Smooth muscle cell (in vitro differentiated cells): ENCODE results near the gene NOX3. TPM values are rescaled to one million over a fixed set of nuclear protein-coding genes. Genes with fewer than 3 reads are reported as not detected.

Source experiments
- DNase-seq: peaks from one replicate; lab custom pipeline; 2025; ENCODE audit not compliant: unreplicated experiment; lab: John Stamatoyannopoulos, UW
- H2AFZ ChIP-seq: fragments of 200-600 bp; sonication (generic); 2 replicates; pipeline ENCODE4 v1.6.0; 2016; ENCODE audit warnings: antibody characterized with exemption, low read depth, mild to moderate bottlenecking
- H3F3A ChIP-seq: fragments of 200-600 bp; sonication (generic); 2 replicates; pipeline ENCODE4 v1.6.0; 2017; ENCODE audit warnings: antibody characterized with exemption, low read depth
- H3K27ac ChIP-seq: fragments of 200-600 bp; sonication (generic); 2 replicates; pipeline ENCODE4 v1.5.1; 2016; ENCODE audit warnings: low read depth, mild to moderate bottlenecking
- H3K27me3 ChIP-seq: fragments of 200-600 bp; sonication (generic); 2 replicates; pipeline ENCODE4 v1.6.1; 2016; ENCODE audit warnings: low read depth, mild to moderate bottlenecking
- H3K36me3 ChIP-seq: fragments of 200-600 bp; sonication (generic); 2 replicates; pipeline ENCODE4 v1.5.1; 2016; ENCODE audit warnings: low read depth
- H3K4me1 ChIP-seq: fragments of 200-600 bp; sonication (generic); 2 replicates; pipeline ENCODE4 v1.5.1; 2016; ENCODE audit warnings: low read depth
- H3K4me2 ChIP-seq: fragments of 200-600 bp; sonication (generic); 2 replicates; pipeline ENCODE4 v1.6.0; 2016; ENCODE audit warnings: mild to moderate bottlenecking
- H3K4me3 ChIP-seq: fragments of 200-600 bp; sonication (generic); 2 replicates; pipeline ENCODE4 v1.5.1; 2016; ENCODE audit warnings: mild to moderate bottlenecking
- H3K79me2 ChIP-seq: fragments of 200-600 bp; sonication (generic); 2 replicates; pipeline ENCODE4 v1.6.0; 2016; ENCODE audit warnings: low read depth, mild to moderate bottlenecking
- H3K9ac ChIP-seq: fragments of 200-600 bp; sonication (generic); 2 replicates; pipeline ENCODE4 v1.6.0; 2016; ENCODE audit warnings: low read depth
- H3K9me3 ChIP-seq: fragments of 200-600 bp; sonication (generic); replicated peaks from 2 replicates; pipeline ENCODE4 v1.5.1; 2016; ENCODE audit warnings: low read depth
- H4K20me1 ChIP-seq: fragments of 200-600 bp; sonication (generic); 2 replicates; pipeline ENCODE4 v1.6.0; 2016; ENCODE audit warnings: low read depth
- CTCF ChIP-seq: fragments of 200-600 bp; sonication (generic); IDR thresholded peaks from 2 replicates; pipeline ENCODE4 v1.5.1; 2017; ENCODE audit warnings: borderline replicate concordance, mild to moderate bottlenecking, antibody characterized with exemption; ENCODE audit not compliant: insufficient read depth, poor library complexity, severe bottlenecking
- WGBS: methylation state at CpG from one replicate; pipeline ENCODE4 v1.1.7; 2016; ENCODE audit warnings: low lambda C conversion rate; 5-methylcytosine and 5-hydroxymethylcytosine counted together
- polyA plus RNA-seq: library from polyadenylated mRNA; unstranded; fragments of >200 nt; fragmentation: Nextera tagmentation; extraction: Ambion mirVana; gene quantifications from 2 replicates; pipeline ENCODE4 v1.2.1, GENCODE V29; 2016
- total RNA-seq: library from RNA; depleted of rRNA; stranded (reverse); fragments of >200 nt; gene quantifications from 2 replicates; pipeline ENCODE4 v1.2.3, GENCODE V29; 2014

The NOX3 gene
- total and polyA plus RNA-seq, 2 experiments from 2014 or later: not detected

GRCh38 chr6:155387481-155387880 is 68.2 kb downstream of the NOX3 start:
- no peaks in the 10 kb centered on the region for H3K9me3 ChIP-seq

GRCh38 chr6:155384321-155384952 is 71.2 kb downstream of the NOX3 start:
- Histone ChIP-seq H3K27me3 (no peaks in the 10 kb centered on the region), H3K79me2 (no peaks in the 10 kb centered on the region), H3K4me3 (no peak overlapping the region), H3K9me3 (no peaks in the 10 kb centered on the region), H3K9ac (no peak overlapping the region), H3K4me2 (no peak overlapping the region), H4K20me1 (no peaks in the 10 kb centered on the region), H3F3A (no peaks in the 10 kb centered on the region), H2AFZ (no peak overlapping the region), H3K4me1 (no peaks in the 10 kb centered on the region), H3K36me3 (no peaks in the 10 kb centered on the region), H3K27ac (no peak overlapping the region)
- 95% methylated on average over 15 of the region's 15 CpGs for WGBS
- no peak for DNase-seq
- TF ChIP-seq CTCF: no peak

More at GRCh38 chr6:155387481-155387880, 68.2 kb downstream of the NOX3 start:
- no peaks in the 10 kb centered on the region for H3K36me3 ChIP-seq
- H3K4me1 ChIP-seq: no peaks in the 10 kb centered on the region
- H3K27me3 ChIP-seq: no peaks in the 10 kb centered on the region
- no peak overlapping the region for H3K4me3 ChIP-seq
- H3K9ac ChIP-seq: no peak overlapping the region
- no peaks in the 10 kb centered on the region for H4K20me1 ChIP-seq
- no peak overlapping the region for H3K27ac ChIP-seq
- H2AFZ ChIP-seq: no peak overlapping the region
- no peak for TF ChIP-seq CTCF
- WGBS: 91% methylated on average over 2 of the region's 2 CpGs
- no peak for DNase-seq
- H3K4me2 ChIP-seq: no peak overlapping the region
- no peaks in the 10 kb centered on the region for H3F3A ChIP-seq
- H3K79me2 ChIP-seq: no peaks in the 10 kb centered on the region

GRCh38 chr6:155383913-155384312 is 71.7 kb downstream of the NOX3 start:
- TF ChIP-seq CTCF: no peak
- H4K20me1 ChIP-seq: no peaks in the 10 kb centered on the region
- no peak overlapping the region for H3K4me2 ChIP-seq
- H3F3A ChIP-seq: no peaks in the 10 kb centered on the region
- DNase-seq: no peak
- H2AFZ ChIP-seq: no peak overlapping the region
- no peaks in the 10 kb centered on the region for H3K79me2 ChIP-seq
- H3K27ac ChIP-seq: no peak overlapping the region
- H3K9me3 ChIP-seq: no peaks in the 10 kb centered on the region
- H3K36me3 ChIP-seq: no peaks in the 10 kb centered on the region
- 88% methylated on average over 5 of the region's 5 CpGs for WGBS
- H3K27me3 ChIP-seq: no peaks in the 10 kb centered on the region
- H3K4me3 ChIP-seq: no peak overlapping the region
- no peaks in the 10 kb centered on the region for H3K4me1 ChIP-seq
- H3K9ac ChIP-seq: no peak overlapping the region

GRCh38 chr6:155382338-155382685 is 73.3 kb downstream of the NOX3 start:
- H3K4me1 ChIP-seq: no peaks in the 10 kb centered on the region

More at GRCh38 chr6:155382338-155382685, 73.3 kb downstream of the NOX3 start:
- Histone ChIP-seq H4K20me1 (no peaks in the 10 kb centered on the region), H3K9ac (no peak overlapping the region), H3K27me3 (no peaks in the 10 kb centered on the region), H3K4me2 (no peak overlapping the region), H3K27ac (no peak overlapping the region), H3F3A (no peaks in the 10 kb centered on the region), H3K9me3 (no peaks in the 10 kb centered on the region), H3K4me3 (no peak overlapping the region), H3K79me2 (no peaks in the 10 kb centered on the region), H3K36me3 (no peaks in the 10 kb centered on the region), H2AFZ (no peak overlapping the region)
- 66% methylated on average over 3 of the region's 3 CpGs for whole genome bisulfite sequencing
- DNase-seq: no peak
- no peak for TF ChIP-seq CTCF
